Transverse colon (tissue), 3 donors: ENCODE measurements around the gene GPC6.

Source experiments
- EP300 ChIP-seq: sonication (generic); formaldehyde crosslinking; IDR thresholded peaks from one replicate; pipeline ENCODE4 v1.6.1; 2017; ENCODE audit warnings: antibody characterized with exemption, low read depth
- POLR2A ChIP-seq: fragments of 450-650 bp; IDR thresholded peaks from one replicate; pipeline ENCODE4 v1.6.1; 2016; ENCODE audit warnings: antibody characterized with exemption, mild to moderate bottlenecking, moderate library complexity
- TF ChIP-seq, protein P1 (sequence below), 5 experiments: fragments of 200-600 bp in 3 of 5; fragments of 450-650 bp in 2 of 5; sonication (generic) in 3 of 5; IDR thresholded peaks; 1 replicate in 2 of 5; 2 replicates in 3 of 5; pipeline ENCODE4 v1.5.1; 2016 to 2017; ENCODE audit warnings: antibody characterized with exemption in 5 of 5, inconsistent platforms in 3 of 5, mild to moderate bottlenecking in 2 of 5, moderate library complexity in 1 of 5

DNA sequence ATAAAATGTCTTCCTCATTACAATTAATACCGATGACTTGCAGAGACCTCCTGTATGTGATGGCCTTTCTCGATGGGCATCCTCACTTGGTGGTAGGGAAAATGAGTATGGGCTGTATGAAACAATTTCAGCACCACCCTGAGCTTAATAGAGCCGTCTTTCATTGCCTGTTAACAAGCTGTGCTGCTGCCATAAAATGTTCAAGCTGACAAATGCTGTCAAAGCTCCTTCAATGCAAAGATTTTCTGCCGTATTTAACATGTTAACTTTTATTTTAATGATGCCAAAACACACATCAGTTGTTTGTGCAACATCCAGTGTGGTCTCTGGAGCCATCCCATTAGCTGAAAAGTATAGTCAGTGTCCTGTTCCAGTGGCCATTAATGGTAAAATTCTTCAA lies 110.1 kb downstream of the GPC6 start:
- TF ChIP-seq POLR2A = no peak
- TF ChIP-seq, protein P1, sequence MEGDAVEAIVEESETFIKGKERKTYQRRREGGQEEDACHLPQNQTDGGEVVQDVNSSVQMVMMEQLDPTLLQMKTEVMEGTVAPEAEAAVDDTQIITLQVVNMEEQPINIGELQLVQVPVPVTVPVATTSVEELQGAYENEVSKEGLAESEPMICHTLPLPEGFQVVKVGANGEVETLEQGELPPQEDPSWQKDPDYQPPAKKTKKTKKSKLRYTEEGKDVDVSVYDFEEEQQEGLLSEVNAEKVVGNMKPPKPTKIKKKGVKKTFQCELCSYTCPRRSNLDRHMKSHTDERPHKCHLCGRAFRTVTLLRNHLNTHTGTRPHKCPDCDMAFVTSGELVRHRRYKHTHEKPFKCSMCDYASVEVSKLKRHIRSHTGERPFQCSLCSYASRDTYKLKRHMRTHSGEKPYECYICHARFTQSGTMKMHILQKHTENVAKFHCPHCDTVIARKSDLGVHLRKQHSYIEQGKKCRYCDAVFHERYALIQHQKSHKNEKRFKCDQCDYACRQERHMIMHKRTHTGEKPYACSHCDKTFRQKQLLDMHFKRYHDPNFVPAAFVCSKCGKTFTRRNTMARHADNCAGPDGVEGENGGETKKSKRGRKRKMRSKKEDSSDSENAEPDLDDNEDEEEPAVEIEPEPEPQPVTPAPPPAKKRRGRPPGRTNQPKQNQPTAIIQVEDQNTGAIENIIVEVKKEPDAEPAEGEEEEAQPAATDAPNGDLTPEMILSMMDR (IDR thresholded peaks at IDR 0.05) = no peak
- TF ChIP-seq EP300 = no peak
